GM12891 (cell line): ENCODE data around the gene JKAMP.

Experiments
- POLR2A ChIP-seq: IDR thresholded peaks from 2 replicates; pipeline ENCODE4 v1.6.1; 2011; ENCODE audit warnings: low read depth, low read length, control low read depth
- POLR2AphosphoS5 ChIP-seq: IDR thresholded peaks from 2 replicates; pipeline ENCODE4 v1.6.1; 2011; ENCODE audit warnings: low read depth, low read length, control low read depth
- SPI1 ChIP-seq: IDR thresholded peaks from 2 replicates; pipeline ENCODE4 v1.6.1; 2011; ENCODE audit warnings: low read depth, low read length, control low read depth
- TAF1 ChIP-seq: IDR thresholded peaks from 2 replicates; pipeline ENCODE4 v1.6.1; 2011; ENCODE audit warnings: low read depth, low read length, control low read depth

GRCh38 chr14:59478540-59478939, 5.8 kb upstream of the JKAMP start:
- TF ChIP-seq POLR2A (no peak), POLR2AphosphoS5 (no peak), TAF1 (no peak), SPI1 (no peak)
